Stomach (tissue), 9 donors: Measurements from ENCODE around the gene HOXD3. TPM values are rescaled to one million over a fixed set of nuclear protein-coding genes. Genes with fewer than 3 reads are reported as not detected.

Source experiments
- DNase-seq, 2 donors: peaks; one replicate each; pipeline versions ENCODE4 v3.0.0 to v3.0.0-alpha.2; 2013 to 2019
- H3K27ac ChIP-seq, 5 donors: fragments of 200-600 bp in 4 of 5; sonication (generic) in 4 of 5; one replicate each; pipeline ENCODE4 v1.5.1; 2013 to 2019; ENCODE audit warnings: mild to moderate bottlenecking in 1 of 5, moderate library complexity in 1 of 5
- H3K27me3 ChIP-seq, 3 donors: fragments of 200-600 bp; sonication (generic); one replicate each; pipeline ENCODE4 v1.5.1; 2017 to 2019; ENCODE audit warnings: mixed run types in 1 of 3
- H3K36me3 ChIP-seq, 4 donors: fragments of 200-600 bp; sonication (generic); 1 replicate in 3 of 4; 2 replicates in 1 of 4; pipeline ENCODE4 v1.5.1; 2016 to 2019
- H3K4me1 ChIP-seq, 4 donors: fragments of 200-600 bp; sonication (generic); one replicate each; pipeline ENCODE4 v1.5.1; 2016 to 2019
- H3K4me3 ChIP-seq, 4 donors: fragments of 200-600 bp; sonication (generic) in 3 of 4; one replicate each; pipeline ENCODE4 v1.5.1; 2016 to 2019; ENCODE audit warnings: mild to moderate bottlenecking in 1 of 4
- H3K9me3 ChIP-seq, 4 donors: fragments of 200-600 bp; sonication (generic); one replicate each; pipeline ENCODE4 v1.5.1; 2016 to 2019
- CTCF ChIP-seq, 7 experiments: fragments of 450-650 bp in 4 of 7; fragments of 200-600 bp in 3 of 7; sonication (generic) in 3 of 7; IDR thresholded peaks; one replicate each; pipeline ENCODE4 v1.5.1; 2016 to 2019; ENCODE audit warnings: antibody characterized with exemption in 7 of 7, control low read depth in 2 of 7, mild to moderate bottlenecking in 1 of 7
- EP300 ChIP-seq: sonication (generic); formaldehyde crosslinking; IDR thresholded peaks from one replicate; pipeline ENCODE4 v1.6.1; 2017; ENCODE audit warnings: antibody characterized with exemption
- POLR2A ChIP-seq, 4 donors: fragments of 450-650 bp; IDR thresholded peaks; one replicate each; pipeline ENCODE4 v1.6.1; 2016; ENCODE audit warnings: antibody characterized with exemption in 4 of 4, control low read depth in 2 of 4, mild to moderate bottlenecking in 1 of 4, moderate library complexity in 1 of 4
- POLR2AphosphoS5 ChIP-seq, 3 donors: sonication (generic); formaldehyde crosslinking; IDR thresholded peaks; one replicate each; pipeline ENCODE4 v1.6.1; 2016; ENCODE audit warnings: antibody characterized with exemption in 3 of 3
- WGBS, 5 donors: extraction: QIAGEN DNeasy Blood & Tissue Kit in 3 of 5; methylation state at CpG; one replicate each; pipeline versions ENCODE4 v1.1.5 to v1.1.7; 2013 to 2018; 5-methylcytosine and 5-hydroxymethylcytosine counted together
- intact Hi-C: fragments of 100-400 bp; cut with DNase I; formaldehyde crosslinking; loops from one replicate; pipeline ENCODE4 v1.15.1; 2023; ENCODE audit warnings: low total_unique reads
- polyA plus RNA-seq, 3 donors: library from polyadenylated mRNA; stranded (reverse); fragments of 200-250 nt; gene quantifications; one replicate each; pipeline ENCODE4 v1.2.3, GENCODE V29; 2013
- total RNA-seq, 5 donors: library from RNA; depleted of rRNA; stranded (reverse); fragments of >200 nt; gene quantifications; one replicate each; pipeline versions ENCODE4 v1.1.0 to v1.2.3, GENCODE V29; 2014 to 2016
- donor health status: healthy with polysubstance abuse.
- donor health status: Bipolar disorder and iron deficiency.
- donor health status: healthy.

Gene HOXD3
- total and polyA plus RNA-seq, 8 donors, result 0.44 to 11.0 (median 2.0) TPM; not detected in 2

- DNase-seq, result no peak
- 9 to 16% (median 11%) methylated on average over 26 of the region's 26 CpGs for WGBS, 5 donors
- Histone ChIP-seq H3K4me1 (peaks cover 0 to 12% (median 7%) of the 10 kb centered on the region in 4 donors), H3K36me3 (no peaks in the 10 kb centered on the region), H3K27ac (no peak overlapping the region), H3K4me3 (no peak overlapping the region), H3K27me3 (peaks cover 52 to 100% (median 97%) of the 10 kb centered on the region in 3 donors), H3K9me3 (peaks cover 0 to 12% (median 0%) of the 10 kb centered on the region in 4 donors)
- intact Hi-C loops, result no loop called here
- TF ChIP-seq POLR2A (IDR thresholded peaks at IDR 0.05), result no peak
- TF ChIP-seq EP300, result no peak
- no peak for TF ChIP-seq CTCF (IDR thresholded peaks at IDR 0.05)
- no peak for TF ChIP-seq POLR2AphosphoS5 (IDR thresholded peaks at IDR 0.05)
Observed at GRCh38 chr2:176114120-176114929, 42.8 kb upstream of the HOXD3 start.

GRCh38 chr2:176114930-176115625 lies 42.0 kb upstream of the HOXD3 start:
- H3K36me3 ChIP-seq, result no peaks in the 10 kb centered on the region
- peaks cover 0 to 12% (median 7%) of the 10 kb centered on the region in 4 donors for H3K4me1 ChIP-seq
- no peak for DNase-seq
- H3K27ac ChIP-seq, result no peak overlapping the region
- H3K4me3 ChIP-seq, result no peak overlapping the region
- peaks cover 0 to 12% (median 0%) of the 10 kb centered on the region in 4 donors for H3K9me3 ChIP-seq
- WGBS, 5 donors, result 15 to 22% (median 18%) methylated on average over 13 to 16 of the region's 16 CpGs
- TF ChIP-seq POLR2AphosphoS5 (IDR thresholded peaks at IDR 0.05) (no peak), EP300 (no peak), CTCF (IDR thresholded peaks at IDR 0.05) (no peak), POLR2A (IDR thresholded peaks at IDR 0.05) (no peak)
- intact Hi-C loops, result no loop called here
- peaks cover 51 to 100% (median 95%) of the 10 kb centered on the region in 3 donors for H3K27me3 ChIP-seq

GRCh38 chr2:176115883-176116813 lies 41.0 kb upstream of the HOXD3 start, which contains the start of gene HOXD10:
TSS of gene HOXD10 (plus strand) at chr2:176116778. CDS start at chr2:176116834, 56 bp downstream.
- intact Hi-C loops, result no loop called here
- 5 to 12% (median 10%) methylated on average over 50 to 66 of the region's 66 CpGs for WGBS, 5 donors
- H3K9me3 ChIP-seq, result peaks cover 0 to 12% (median 0%) of the 10 kb centered on the region in 4 donors
- peaks cover 51 to 100% (median 95%) of the 10 kb centered on the region in 3 donors for H3K27me3 ChIP-seq
- H3K36me3 ChIP-seq, result no peaks in the 10 kb centered on the region
- peak in 1 of 2 donors; percentile 71 for DNase-seq
- TF ChIP-seq POLR2AphosphoS5 (IDR thresholded peaks at IDR 0.05) (no peak), POLR2A (IDR thresholded peaks at IDR 0.05) (no peak), CTCF (IDR thresholded peaks at IDR 0.05) (no peak), EP300 (no peak)
- peak within 1 kb of the TSS in 1 of 4 donors; percentile 2 for H3K4me3 ChIP-seq
- no peak within 1 kb of the TSS for H3K27ac ChIP-seq
- H3K4me1 ChIP-seq, result peaks cover 0 to 12% (median 5%) of the 10 kb centered on the region in 4 donors
